Ishikawa (cell line): ENCODE data around the gene DIPK1C.

Experiments
- CEBPB ChIP-seq: IDR thresholded peaks from 2 replicates; pipeline ENCODE4 v1.6.1; 2012
- CREB1 ChIP-seq: IDR thresholded peaks from 2 replicates; pipeline ENCODE4 v1.6.1; 2012; ENCODE audit warnings: low read depth
- FOXM1 ChIP-seq: IDR thresholded peaks from 2 replicates; pipeline ENCODE4 v1.6.1; 2012; ENCODE audit warnings: low read depth, borderline replicate concordance
- NFIC ChIP-seq: IDR thresholded peaks from 2 replicates; pipeline ENCODE4 v1.6.1; 2012
- RAD21 ChIP-seq: IDR thresholded peaks from 2 replicates; pipeline ENCODE4 v1.6.1; 2012; ENCODE audit warnings: low read depth
- REST ChIP-seq: IDR thresholded peaks from 2 replicates; pipeline ENCODE4 v1.6.1; 2012; ENCODE audit warnings: low read depth, mild to moderate bottlenecking
- TAF1 ChIP-seq: IDR thresholded peaks from 2 replicates; pipeline ENCODE4 v1.6.1; 2012; ENCODE audit warnings: low read depth, mild to moderate bottlenecking
- TEAD4 ChIP-seq: IDR thresholded peaks from 2 replicates; pipeline ENCODE4 v1.6.1; 2012
- YY1 ChIP-seq: IDR thresholded peaks from 2 replicates; pipeline ENCODE4 v1.6.1; 2012; ENCODE audit warnings: low read depth
- ZBTB7A ChIP-seq: IDR thresholded peaks from 2 replicates; pipeline ENCODE4 v1.6.1; 2012; ENCODE audit warnings: low read depth
- TF ChIP-seq, protein P1 (sequence below): IDR thresholded peaks from 2 replicates; pipeline ENCODE4 v1.6.1; 2012
- TF ChIP-seq, protein P2 (sequence below): IDR thresholded peaks from 2 replicates; pipeline ENCODE4 v1.6.1; 2012

Gene DIPK1C

DNA sequence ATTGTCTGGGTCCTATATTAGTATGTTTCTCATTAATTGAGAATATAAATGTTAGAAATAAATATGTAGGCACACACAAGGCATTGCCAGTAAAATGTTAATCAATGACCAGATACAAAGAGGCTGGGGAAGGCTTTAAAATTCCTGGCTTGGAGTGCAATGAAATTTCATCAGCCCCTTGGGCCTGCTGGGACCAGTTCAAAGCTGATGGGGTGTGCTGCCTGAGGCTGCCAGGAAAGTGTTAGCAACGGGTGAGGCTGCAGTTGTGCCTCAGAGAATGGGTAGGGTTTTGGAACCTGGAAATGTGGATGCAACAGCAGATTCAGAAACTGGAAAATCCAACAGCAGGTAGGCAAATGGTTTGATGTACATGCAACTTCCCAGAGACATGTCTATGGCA lies 68.9 kb downstream of the DIPK1C start:
- TF ChIP-seq ZBTB7A, result no peak
- TF ChIP-seq, protein P1, sequence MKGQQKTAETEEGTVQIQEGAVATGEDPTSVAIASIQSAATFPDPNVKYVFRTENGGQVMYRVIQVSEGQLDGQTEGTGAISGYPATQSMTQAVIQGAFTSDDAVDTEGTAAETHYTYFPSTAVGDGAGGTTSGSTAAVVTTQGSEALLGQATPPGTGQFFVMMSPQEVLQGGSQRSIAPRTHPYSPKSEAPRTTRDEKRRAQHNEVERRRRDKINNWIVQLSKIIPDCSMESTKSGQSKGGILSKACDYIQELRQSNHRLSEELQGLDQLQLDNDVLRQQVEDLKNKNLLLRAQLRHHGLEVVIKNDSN, result no peak
- no peak for TF ChIP-seq FOXM1
- TF ChIP-seq, protein P2, sequence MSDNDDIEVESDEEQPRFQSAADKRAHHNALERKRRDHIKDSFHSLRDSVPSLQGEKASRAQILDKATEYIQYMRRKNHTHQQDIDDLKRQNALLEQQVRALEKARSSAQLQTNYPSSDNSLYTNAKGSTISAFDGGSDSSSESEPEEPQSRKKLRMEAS, result no peak
- TF ChIP-seq YY1, result no peak
- TF ChIP-seq TEAD4, result no peak
- TF ChIP-seq REST, result no peak

GRCh38 chr18:74387383-74387782 lies 69.7 kb downstream of the DIPK1C start:
- TF ChIP-seq CREB1 (no peak), RAD21 (no peak), NFIC (no peak), CEBPB (no peak), ZBTB7A (no peak), TAF1 (no peak)
- TF ChIP-seq, protein P1, result no peak
